ENCODE measurements around the gene COX6B1.
"Not testable (repeated sequence)": the region's sequence is repeated elsewhere in the genome, so short reads cannot be mapped to it uniquely, and the experiment has no call there.

COX6B1 gene

DNA sequence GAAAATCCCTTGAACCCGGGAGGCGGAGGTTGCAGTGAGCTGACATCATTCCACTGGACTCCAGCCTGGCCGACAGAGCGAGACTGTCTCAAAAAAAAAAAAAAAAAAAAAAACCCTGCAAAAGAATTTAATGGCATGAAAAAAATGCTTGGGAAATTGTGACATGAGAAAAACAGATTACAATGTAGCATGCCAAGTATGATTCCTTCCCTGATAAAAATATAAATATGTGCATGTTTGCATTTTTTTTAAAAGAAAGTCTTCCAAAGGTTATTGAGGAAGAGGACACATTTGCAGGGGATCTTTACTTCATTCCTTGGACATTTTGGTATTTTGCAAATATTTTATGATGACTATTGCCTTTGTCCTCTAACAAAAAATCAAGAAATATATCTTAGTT lies 41.7 kb downstream of the COX6B1 start:
- ChIA-PET POLR2A (no interaction called here), CTCF (interaction anchor here (1.4 to 1.5 kb wide), 2 partner anchors 25 to 179 kb away, joined by 3 read pairs; partner anchors contain the start of gene APLP1)
- no peak for DNase-seq (ENCODE audit: extremely low spot score)
- TF ChIP-seq, protein P1, sequence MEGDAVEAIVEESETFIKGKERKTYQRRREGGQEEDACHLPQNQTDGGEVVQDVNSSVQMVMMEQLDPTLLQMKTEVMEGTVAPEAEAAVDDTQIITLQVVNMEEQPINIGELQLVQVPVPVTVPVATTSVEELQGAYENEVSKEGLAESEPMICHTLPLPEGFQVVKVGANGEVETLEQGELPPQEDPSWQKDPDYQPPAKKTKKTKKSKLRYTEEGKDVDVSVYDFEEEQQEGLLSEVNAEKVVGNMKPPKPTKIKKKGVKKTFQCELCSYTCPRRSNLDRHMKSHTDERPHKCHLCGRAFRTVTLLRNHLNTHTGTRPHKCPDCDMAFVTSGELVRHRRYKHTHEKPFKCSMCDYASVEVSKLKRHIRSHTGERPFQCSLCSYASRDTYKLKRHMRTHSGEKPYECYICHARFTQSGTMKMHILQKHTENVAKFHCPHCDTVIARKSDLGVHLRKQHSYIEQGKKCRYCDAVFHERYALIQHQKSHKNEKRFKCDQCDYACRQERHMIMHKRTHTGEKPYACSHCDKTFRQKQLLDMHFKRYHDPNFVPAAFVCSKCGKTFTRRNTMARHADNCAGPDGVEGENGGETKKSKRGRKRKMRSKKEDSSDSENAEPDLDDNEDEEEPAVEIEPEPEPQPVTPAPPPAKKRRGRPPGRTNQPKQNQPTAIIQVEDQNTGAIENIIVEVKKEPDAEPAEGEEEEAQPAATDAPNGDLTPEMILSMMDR (IDR thresholded peaks at IDR 0.05; ENCODE audit: control extremely low read depth, extremely low read depth, low read depth, missing control alignments): no peak

DNA sequence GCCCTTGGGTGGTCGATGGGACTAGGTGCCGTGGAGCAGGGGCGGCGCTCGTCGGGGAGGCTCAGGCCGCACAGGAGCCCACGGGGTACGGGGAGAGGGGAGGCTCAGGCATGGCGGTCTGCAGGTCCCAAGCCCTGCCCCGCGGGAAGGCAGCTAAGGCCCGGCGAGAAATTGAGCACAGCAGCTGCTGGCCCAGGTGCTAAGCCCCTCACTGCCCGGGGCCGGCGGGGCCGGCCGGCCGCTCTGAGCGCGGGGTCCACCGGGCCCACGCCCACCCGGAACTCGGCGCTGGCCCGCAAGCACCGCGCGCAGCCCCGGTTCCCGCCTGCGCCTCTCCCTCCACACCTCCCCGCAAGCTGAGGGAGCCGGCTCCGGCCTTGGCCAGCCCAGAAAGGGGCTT lies 43.0 kb downstream of the COX6B1 start:
- POLR2A ChIA-PET; DNase-seq (ENCODE audit: extremely low spot score): not testable (repeated sequence)
- CTCF ChIA-PET: interaction anchor here (2.5 kb wide), 1 partner anchor 22 kb away, joined by 23 read pairs; no protein-coding TSS in a partner anchor

DNA sequence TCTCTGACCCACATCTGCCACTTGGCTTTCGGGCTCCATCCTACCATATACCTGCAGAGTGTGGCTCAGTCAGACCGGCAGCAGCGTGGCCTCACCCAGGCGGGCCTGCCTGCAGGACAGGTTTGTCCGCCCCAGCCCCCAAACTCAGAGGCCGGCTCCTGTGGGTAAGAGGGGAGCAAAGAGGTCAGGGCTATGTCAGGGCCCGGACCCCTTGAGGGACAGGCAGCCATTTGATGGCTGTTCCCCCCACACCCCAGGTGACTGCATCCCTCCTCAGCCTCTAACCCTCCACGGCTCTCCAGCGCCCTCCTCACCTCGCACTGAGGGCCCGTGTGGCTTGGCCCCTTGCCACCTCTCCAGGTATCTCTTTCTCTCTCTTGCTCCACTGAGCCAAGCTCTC lies 43.9 kb downstream of the COX6B1 start:
- CTCF ChIA-PET: interaction anchor here (0.9 to 3.3 kb wide), 13 partner anchors 8 to 239 kb away, joined by 3 to 23 read pairs (median 5); partner anchors contain the start of gene LIN37

DNA sequence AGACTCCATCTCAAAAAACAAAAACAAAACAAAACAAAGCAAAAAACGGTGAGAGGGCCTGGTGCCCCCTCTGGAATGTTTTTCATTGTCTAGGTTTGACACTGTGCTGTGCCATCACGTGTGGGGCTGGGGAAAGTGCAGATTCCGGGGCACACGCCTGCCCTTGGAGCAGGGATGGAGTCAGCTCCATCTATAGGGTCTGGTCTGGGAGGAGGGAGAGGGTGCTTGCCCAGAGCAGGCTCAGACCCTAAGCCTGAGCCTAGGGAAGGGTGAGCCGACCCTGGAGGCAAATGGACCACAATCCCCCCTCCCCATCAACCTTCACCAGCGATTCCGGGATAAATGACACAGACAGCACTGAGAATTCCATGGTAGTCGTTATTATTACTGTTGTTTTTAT lies 45.3 kb downstream of the COX6B1 start:
- TF ChIP-seq, protein P1 (IDR thresholded peaks at IDR 0.05; ENCODE audit: control extremely low read depth, extremely low read depth, low read depth, missing control alignments): no peak
- no peak for DNase-seq (ENCODE audit: extremely low spot score)
- ChIA-PET POLR2A (no interaction called here), CTCF (interaction anchor here (0.9 to 3.3 kb wide), 15 partner anchors 9 to 238 kb away, joined by 3 to 23 read pairs (median 5); partner anchors contain the start of genes KMT2B and LIN37)

More for the DNA sequence above, 43.9 kb downstream of the COX6B1 start:
- POLR2A ChIA-PET: interaction anchor here (0.5 kb wide), 1 partner anchor 66 kb away, joined by 3 read pairs; no protein-coding TSS in a partner anchor
- TF ChIP-seq, protein P1 (IDR thresholded peaks at IDR 0.05; ENCODE audit: control extremely low read depth, extremely low read depth, low read depth, missing control alignments): no peak
- no peak for DNase-seq (ENCODE audit: extremely low spot score)

DNA sequence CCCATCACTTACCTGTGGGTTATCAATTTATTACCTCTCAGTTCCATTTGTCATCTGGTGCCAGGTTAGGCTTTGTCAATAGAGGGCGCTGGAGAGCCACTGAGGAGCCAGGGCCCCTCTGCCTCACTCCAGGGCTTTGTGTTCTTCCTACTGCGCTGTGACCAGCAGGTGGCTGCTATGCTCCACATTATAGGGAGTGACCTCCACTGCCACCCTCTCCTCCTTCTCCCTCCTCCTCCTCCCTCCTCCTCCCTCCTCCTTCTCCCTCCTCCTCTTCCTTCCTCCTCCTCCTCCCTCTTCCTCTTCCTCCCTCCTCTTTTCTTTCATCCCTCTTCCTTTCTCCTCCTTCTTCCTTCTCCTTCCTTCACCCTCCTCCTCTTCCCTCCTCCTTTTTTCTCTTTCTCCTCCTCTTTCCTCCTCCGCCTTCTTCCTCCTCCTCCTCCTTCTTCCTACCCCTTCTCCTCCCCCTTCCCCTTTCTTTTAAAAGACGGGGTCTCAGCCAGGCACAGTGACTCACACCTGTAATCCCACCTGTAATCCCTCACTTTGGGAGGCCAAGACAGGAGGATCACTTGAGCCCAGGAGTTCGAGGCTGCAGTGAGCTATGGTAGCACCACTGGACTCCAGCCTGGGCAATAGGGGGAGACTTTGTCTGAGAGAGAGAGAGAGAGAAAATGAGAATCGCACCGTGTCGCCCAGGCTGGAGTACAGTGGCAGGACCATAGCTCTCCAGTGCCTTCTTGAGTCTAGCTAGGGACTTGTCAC lies 45.9 kb downstream of the COX6B1 start:
- DNase-seq (ENCODE audit: extremely low spot score): peak; percentile 88
- TF ChIP-seq, protein P1 (IDR thresholded peaks at IDR 0.05; ENCODE audit: control extremely low read depth, extremely low read depth, low read depth, missing control alignments): peak; percentile 99
- ChIA-PET POLR2A (interaction anchor here (0.6 to 1.3 kb wide), 5 partner anchors 18 to 419 kb away, joined by 3 to 6 read pairs (median 3); partner anchors contain the start of gene LIN37), CTCF (interaction anchor here (0.7 to 11.4 kb wide), 31 partner anchors 9 to 361 kb away, joined by 3 to 184 read pairs (median 5); partner anchors contain the start of genes IGFLR1, KIRREL2, LIN37 and PSENEN)

DNA sequence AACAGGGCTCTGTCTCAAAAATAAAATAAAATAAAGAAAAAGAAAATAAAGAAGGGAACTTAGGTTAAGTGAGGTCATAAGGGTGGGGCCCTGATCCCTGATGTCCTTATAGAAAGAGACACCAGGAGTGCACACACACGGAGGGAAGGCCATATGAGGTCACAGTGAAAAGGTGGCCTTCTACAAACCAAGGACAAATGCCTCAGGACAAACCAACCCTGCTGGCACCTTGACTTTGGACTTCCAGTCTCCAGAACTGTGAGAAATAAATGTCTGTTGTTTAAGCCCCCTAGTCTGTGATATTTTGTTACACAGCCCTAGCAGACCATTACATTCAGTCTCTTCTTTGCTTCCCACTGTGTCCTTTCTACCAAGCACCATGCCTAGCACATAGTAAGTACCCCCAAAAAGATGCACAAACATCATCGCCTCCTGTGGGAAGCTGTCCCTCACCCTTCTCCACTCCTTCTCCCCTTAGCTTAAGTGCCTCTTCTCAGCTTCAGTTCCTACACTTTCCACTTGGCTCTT lies 47.8 kb downstream of the COX6B1 start:
- TF ChIP-seq, protein P1 (IDR thresholded peaks at IDR 0.05; ENCODE audit: control extremely low read depth, extremely low read depth, low read depth, missing control alignments): no peak
- POLR2A ChIA-PET: interaction anchor here (0.5 to 1.6 kb wide), 4 partner anchors 15 to 52 kb away, joined by 4 to 8 read pairs (median 5); partner anchors contain the start of gene LIN37
- CTCF ChIA-PET: interaction anchor here (0.9 to 11.4 kb wide), 14 partner anchors 9 to 236 kb away, joined by 3 to 184 read pairs (median 4); partner anchors contain the start of genes COX6B1, IGFLR1 and ZBTB32

More for the DNA sequence above, 47.8 kb downstream of the COX6B1 start:
- DNase-seq (ENCODE audit: extremely low spot score): no peak
